Inferior parietal cortex (tissue), 1 donor: Measurements from ENCODE around the gene SLC10A7.

Source experiments
- DNase-seq: peaks from one replicate; pipeline ENCODE4 v3.0.0-alpha.2; 2016; ENCODE audit errors: extremely low spot score

SLC10A7 gene

DNA sequence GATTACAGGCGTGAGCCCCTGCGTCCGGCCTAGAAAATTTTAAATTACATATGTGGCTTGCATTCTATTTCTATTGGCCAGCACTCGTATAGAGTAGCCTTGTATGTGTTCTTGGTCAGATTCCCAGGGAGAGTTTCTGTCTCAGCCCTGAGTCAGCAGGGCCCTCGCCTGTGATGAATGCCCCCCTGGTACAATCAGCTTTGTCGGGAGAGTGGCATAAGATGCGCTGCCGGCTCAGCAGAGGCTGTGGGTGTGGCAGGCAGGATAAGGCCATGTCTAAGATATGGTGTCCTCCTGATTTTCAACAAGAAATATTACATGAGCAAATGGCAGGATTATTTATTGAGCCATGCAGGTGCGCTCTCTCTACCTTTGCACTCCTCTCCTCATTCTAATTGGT, 309.0 kb downstream of the SLC10A7 start:
- DNase-seq: no peak

DNA sequence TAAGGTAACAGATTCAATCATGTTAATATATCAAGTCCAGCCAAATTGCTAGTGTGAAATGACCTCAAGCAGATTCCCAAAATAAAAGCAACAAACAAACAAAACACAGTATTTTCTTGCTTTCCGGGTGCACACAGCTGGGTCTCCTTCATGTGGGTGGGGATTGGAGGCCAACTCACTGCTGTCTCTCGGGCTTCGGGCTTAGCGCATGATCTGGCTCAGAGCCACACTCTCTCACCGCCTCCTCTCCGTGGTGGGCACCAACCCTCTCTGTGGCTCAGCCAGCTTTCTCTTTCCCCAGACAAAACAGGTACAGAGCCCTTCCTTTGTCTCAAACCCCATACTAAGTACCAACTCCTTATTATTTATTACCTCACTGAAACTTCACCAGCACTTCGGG, 310.3 kb downstream of the SLC10A7 start:
- no peak for DNase-seq

DNA sequence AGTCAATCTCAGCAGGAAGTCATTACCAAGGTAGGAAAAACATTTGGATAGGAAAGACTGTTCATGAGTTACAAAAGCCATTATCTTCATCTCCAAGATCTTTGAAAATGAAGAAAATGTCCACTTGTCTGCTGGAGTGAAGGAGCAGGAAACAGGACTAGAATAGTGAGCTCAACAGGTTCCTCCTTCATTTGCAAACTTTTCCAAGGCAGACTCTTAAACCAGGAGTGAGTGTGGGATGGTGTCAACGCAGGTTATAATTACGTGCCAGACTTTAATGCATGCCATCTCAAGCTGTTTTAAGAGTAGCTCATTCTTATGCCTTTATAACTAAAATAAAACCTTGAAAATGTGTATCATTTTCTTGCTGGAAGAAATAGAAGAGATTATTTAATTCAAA, 310.9 kb downstream of the SLC10A7 start:
- no peak for DNase-seq

DNA sequence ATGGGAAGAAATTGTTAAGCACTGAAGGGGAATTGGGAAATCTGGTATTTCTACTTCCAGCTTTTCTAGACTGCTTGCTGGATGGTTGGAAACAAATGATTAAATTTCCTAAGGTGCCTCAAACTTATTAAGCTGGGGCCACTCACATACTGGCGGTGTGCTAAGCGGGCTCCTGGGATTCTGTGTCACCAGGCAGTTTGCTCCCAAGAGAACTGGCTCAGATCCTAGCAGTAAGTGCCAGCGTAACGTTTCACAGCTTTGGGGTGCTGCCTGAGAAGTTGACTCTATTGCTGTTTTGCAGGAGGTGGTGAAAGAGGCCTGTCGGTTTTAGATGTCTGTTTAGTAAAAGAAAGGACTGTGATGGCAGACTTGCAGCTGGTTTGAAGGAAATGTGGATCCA, 314.3 kb downstream of the SLC10A7 start:
- no peak for DNase-seq
